GM13977 (cell line): ENCODE data around the gene VEZT.

ENCODE experiments used
- DNase-seq: peaks from one replicate; pipeline ENCODE4 v3.0.0; 2012; ENCODE audit warnings: low spot score
- CTCF ChIP-seq: IDR thresholded peaks from 2 replicates; pipeline ENCODE4 v1.5.1; 2012; ENCODE audit warnings: mild to moderate bottlenecking, control low read depth; ENCODE audit not compliant: insufficient read depth; ENCODE audit errors: extremely low read depth, missing control alignments
- in situ Hi-C: fragments of 300-500 bp; cut with MboI; formaldehyde crosslinking; loops from one replicate; pipeline ENCODE4 v1.12.0; 2022; ENCODE audit warnings: low sequenced_read_pairs, low pct_unique_long_range_greater_than_20kb, mixed read lengths, inconsistent platforms; ENCODE audit not compliant: unreplicated experiment

Gene VEZT

GRCh38 chr12:95279856-95280255 lies 62.2 kb downstream of the VEZT start:
- no peak for DNase-seq
- TF ChIP-seq CTCF, result no peak
- in situ Hi-C loops, result no loop called here

DNA sequence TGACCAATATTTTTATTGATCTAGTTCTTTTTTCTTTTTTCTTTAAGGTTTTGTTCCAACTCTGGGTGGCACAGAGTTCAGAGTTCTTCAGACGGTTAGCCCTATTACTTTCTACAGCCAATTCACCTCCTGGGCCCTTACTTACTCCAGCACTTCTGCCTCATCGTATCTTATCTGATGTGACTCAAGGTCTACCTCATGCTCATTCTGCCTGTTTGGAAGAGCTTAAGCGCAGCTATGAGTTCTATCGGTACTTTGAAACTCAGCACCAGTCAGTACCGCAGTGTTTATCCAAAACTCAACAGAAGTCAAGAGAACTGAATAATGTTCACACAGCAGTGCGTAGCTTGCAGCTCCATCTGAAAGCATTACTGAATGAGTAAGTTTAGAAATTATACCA lies 64.7 kb downstream of the VEZT start:
- in situ Hi-C loops, result no loop called here
- DNase-seq, result no peak
- no peak for TF ChIP-seq CTCF

- TF ChIP-seq CTCF, result no peak
- in situ Hi-C loops, result no loop called here
- no peak for DNase-seq
Observed at GRCh38 chr12:95283371-95283770, 65.8 kb downstream of the VEZT start.

DNA sequence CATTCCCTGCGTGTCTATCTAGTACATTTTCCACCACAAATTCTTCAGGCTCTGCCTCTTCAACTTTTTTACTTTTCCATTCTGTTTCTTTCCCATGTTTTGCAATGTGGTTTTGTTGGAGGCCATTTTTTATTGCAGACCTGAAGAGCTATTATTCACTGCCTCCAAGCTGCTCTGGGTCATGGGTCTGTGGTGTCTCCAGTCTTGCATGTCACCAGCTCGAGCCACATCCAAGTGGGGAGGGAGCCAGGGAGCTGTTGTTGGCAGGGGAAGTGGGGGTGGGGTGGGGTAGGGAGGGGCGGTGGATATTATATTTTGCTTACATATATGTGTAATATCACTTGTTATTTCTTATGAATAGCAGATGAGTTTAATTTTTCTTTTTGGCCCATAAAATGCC lies 69.1 kb downstream of the VEZT start:
- in situ Hi-C loops, result no loop called here
- TF ChIP-seq CTCF, result no peak
- no peak for DNase-seq

DNA sequence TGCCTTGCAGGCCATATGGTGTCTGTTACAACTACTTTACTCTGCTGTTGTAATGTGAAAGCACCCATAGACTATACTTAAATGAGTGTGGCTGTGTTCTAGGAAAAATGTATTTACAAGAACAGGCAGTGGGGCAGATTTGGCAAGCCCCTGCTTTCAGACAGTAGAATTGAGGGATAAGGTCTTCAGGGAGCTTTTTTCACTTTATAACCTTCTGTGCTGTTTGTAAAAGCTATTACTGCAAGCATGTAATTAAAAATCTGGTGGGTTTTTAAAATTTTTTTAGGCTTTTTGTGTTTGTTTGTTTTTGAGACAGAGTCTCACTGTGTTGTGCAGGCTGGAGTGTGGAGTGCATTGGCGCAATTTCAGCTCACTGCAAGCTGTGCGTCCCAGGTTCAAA lies 73.9 kb downstream of the VEZT start:
- DNase-seq, result no peak
- in situ Hi-C loops, result no loop called here
- TF ChIP-seq CTCF, result no peak

DNA sequence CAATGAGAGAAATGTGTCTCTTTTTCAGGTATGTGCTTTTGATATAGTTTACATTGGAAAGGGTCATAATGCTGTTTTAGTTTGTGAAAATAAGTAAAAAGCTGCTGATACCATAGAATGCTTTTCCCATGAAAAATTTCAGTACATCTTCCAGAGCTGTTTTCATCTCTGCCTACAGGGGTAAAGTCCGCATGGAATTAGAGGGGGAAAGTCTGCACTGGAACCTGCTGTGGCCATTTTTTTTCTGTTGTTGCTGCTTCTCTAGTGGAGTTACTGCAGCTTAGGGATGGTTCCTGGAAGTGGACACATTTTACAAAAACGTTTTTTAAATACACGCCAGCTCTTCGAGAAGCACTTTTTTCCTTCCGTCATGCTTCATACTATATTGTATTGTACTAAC lies 81.3 kb downstream of the VEZT start:
- in situ Hi-C loops, result no loop called here
- DNase-seq, result no peak
- no peak for TF ChIP-seq CTCF

DNA sequence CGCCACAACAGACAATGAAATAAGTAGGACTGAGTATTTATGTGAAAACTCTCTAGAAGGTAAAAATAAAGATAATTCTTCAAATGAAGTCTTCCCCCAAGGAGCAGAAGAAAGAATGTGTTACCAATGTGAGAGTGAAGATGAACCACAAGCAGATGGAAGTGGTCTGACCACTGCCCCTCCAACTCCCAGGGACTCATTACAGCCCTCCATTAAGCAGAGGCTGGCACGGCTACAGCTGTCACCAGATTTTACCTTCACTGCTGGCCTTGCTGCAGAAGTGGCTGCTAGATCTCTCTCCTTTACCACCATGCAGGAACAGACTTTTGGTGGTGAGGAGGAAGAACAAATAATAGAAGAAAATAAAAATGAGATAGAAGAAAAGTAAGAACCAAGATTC lies 82.7 kb downstream of the VEZT start:
- in situ Hi-C loops, result no loop called here
- no peak for DNase-seq
- no peak for TF ChIP-seq CTCF
